ENCODE results near the gene RIGI.

DNA sequence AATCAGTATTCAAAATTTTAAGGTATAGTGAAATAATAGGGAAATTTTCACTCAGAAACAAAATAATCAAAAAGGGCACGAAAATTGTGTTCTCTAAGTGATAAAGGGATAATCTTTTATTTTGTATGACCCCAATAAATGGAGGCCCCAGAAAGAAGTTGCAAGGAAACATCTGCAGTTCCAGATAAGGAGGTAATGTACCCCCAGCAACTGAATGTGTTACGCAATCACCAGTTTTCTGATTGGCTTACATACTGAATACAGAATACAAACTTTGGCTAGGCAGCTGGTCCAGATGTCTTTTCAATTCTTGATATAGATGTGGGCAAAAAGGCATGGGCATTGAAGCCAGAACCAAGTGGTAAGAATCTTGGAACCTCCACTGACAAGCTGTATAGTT lies 28.1 kb upstream of the RIGI start:
- TF ChIP-seq EP300 (IDR thresholded peaks at IDR 0.05) (no peak), POLR2A (IDR thresholded peaks at IDR 0.05) (no peak)
- TF ChIP-seq, protein P1, sequence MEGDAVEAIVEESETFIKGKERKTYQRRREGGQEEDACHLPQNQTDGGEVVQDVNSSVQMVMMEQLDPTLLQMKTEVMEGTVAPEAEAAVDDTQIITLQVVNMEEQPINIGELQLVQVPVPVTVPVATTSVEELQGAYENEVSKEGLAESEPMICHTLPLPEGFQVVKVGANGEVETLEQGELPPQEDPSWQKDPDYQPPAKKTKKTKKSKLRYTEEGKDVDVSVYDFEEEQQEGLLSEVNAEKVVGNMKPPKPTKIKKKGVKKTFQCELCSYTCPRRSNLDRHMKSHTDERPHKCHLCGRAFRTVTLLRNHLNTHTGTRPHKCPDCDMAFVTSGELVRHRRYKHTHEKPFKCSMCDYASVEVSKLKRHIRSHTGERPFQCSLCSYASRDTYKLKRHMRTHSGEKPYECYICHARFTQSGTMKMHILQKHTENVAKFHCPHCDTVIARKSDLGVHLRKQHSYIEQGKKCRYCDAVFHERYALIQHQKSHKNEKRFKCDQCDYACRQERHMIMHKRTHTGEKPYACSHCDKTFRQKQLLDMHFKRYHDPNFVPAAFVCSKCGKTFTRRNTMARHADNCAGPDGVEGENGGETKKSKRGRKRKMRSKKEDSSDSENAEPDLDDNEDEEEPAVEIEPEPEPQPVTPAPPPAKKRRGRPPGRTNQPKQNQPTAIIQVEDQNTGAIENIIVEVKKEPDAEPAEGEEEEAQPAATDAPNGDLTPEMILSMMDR (IDR thresholded peaks at IDR 0.05) = no peak
